Activated CD4-positive, alpha-beta T cell treated with anti-CD3 and anti-CD28 coated beads, Interleukin-2, amount 50 U/mL, for 1 hour (primary cell): ENCODE data around the gene MYBPC3.
A peak's percentile ranks its signal among the peaks of the same experiment; 100 is the strongest.

Experiments used
- DNase-seq: peaks from one replicate; pipeline ENCODE4 v3.0.0-alpha.2; 2020

MYBPC3 gene

DNA sequence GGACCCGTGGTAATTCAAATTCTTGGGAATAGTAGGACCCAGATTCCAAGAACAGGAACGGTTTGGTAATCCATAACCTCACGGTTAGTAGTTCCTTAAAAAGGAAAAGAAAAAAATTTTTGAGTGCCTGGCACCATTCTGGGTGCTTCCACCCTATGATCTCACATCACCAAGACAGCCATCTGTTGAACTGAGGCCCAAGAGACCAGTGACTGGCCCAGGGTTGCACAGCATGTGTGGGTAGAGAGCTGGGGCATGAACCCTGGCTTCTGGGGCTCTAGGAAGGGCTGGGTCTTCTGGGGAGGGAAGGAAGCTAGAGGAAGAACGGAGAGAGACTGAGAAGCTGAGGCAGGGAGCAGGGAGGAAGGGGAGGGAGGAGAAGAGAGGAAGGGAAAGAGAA, 30.6 kb upstream of the MYBPC3 start:
- no peak for DNase-seq

DNA sequence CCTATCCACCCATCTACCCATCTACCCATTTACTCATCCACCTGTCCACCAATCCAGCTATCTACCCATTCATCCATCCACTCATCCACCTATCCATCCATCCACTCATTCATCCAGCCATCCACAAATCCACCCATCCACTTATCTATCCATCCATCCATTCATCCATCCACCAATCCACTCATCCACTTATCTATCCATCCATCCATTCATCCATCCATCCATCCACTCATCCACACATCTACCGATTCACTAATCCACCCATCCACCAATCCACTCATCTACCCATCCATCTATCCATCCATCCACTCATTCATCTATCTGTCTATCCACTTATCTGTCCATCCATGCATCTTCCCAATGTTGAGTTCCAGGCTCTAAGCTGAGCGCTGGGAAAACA, 27.6 kb upstream of the MYBPC3 start:
- no peak for DNase-seq

DNA sequence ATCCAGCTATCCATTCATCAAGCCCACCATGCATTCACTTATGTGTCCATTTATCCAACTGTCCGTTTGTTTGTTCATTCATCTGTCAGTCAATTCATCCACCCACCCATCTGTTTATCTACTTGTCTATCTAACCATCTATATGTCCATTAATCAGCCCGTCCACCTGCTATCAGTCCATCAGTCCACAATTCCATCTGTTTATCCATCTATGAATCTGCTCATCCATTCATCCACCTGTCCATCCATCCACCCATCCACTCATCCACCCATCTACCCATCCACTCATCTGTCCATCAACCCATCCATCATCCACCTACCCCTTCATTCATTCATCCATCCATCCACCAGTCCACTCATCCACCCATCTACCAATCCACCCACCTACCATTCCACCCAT, 26.8 kb upstream of the MYBPC3 start:
- no peak for DNase-seq

DNA sequence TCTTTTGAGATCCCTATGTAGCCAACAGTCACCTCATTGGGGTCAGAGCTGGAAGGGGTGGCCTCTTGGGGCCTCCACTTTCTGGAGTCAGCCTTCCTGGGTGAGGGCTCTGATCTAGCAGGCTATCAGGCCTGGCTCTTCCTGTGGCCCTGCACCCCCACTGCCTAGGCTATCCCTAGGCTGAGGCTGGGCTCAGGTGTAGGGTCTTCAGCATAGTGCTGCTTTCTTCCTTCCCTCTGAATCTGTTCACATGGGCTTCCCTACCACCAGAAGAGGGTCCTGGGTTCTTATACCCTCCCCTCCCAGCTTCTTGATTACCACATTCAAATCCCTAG, 26.3 kb upstream of the MYBPC3 start:
- no peak for DNase-seq

DNA sequence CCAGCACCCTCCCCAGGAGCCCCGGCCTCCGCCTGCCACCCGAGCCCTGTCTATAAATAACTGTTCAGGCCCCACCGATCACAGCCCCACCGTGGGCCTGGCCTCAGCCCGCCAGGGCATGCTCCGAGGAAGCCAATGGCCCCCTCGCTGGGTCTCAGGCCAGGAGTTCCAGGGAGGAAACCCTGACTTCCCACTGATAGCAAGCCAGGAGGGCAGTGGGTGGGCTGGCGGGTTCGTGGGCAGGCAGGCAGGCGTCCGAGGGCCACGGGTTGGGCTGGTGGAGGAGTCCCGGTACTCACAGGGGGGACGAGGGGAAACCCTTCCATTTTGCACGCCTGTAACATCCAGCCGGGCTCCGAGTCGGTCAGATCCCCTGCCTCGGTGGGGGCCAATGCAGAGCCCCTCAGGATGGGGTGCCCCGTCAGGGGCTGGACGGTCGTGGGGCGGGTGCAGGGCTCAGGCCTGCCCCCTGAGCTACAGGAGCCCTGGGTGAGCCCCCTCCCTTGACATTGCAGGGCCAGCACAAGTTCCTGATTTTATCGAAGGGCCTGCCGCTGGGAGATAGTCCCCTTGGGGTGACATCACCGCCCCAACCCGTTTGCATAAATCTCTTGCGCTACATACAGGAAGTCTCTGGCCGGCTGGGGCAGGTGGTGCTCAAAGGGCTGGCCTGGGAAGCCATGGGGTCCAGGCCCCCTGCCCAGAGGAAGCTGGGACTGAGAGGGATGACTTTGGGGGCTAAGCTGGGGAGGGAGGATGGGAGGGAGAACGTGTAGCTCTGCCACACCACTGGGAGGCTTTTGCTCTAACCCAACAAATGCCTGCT, 25.7 kb upstream of the MYBPC3 start, which contains the start of gene SPI1:
TSS of gene SPI1 (minus strand) at position 538 of the 826 bp plus-strand sequence. CDS start at position 344, 194 bp downstream.
- no peak for DNase-seq

DNA sequence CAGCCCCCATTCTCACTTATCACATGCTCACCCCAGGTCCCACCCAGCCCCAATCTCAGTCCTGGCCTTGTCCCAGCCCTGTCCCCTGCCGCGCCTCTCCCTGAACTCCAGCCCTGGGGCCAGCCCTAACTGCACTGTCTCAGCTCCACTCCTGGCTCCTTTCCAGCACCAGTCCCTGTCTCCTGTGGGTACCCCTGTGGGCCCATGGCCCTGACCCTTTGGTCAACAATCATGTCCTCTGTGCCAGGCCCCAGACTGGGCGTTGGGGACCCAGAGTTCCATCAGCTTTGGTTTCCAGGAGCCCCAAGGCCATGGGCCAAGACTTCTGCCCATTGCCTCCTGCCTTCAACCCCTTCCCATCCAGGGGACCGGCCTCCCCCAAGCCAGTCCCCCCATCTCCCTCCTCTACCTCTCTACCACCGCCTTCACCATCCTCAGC, 25.1 kb upstream of the MYBPC3 start:
- no peak for DNase-seq

DNA sequence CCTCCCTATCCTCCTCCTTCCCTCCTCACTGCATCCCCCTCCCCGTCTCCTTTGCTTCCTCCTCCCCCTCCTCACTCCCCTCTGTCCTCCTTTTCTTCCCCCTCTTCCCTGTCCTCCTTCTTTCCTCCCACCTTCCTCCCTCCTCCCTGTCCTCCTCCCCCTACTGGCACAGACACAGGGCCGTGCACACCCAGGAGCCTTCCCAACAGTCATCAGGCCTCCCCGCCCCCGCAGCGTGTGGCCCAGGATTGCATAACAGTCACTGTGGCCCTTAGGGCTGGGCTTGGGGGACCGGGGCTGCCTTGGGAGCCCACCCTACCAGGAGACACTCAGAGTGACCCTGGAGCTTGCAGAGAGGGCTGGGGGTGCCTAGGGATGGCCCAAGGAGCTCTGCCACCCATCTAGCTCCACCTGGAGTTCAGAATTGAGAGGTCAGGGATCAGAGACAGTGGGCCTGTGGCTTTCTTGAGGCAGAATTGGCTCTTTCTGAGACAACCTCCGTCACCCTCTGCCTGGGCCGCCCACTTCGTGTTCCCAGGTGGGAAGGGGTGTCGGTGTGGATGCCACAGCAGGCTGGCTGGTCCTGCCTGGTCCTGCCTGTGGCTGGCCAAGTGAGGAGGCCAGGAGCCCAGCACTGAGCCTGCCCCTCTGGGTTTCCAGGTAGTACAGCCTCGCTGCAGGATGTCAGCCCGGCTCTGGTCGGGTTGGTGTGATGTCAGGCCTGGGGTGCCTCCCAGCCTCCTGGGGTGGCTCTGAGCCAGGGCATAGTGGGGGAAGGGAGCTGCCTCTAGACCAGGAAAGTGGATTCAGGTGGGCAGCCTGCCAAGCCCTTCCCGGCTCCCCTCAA, 24.2 kb upstream of the MYBPC3 start:
- no peak for DNase-seq

DNA sequence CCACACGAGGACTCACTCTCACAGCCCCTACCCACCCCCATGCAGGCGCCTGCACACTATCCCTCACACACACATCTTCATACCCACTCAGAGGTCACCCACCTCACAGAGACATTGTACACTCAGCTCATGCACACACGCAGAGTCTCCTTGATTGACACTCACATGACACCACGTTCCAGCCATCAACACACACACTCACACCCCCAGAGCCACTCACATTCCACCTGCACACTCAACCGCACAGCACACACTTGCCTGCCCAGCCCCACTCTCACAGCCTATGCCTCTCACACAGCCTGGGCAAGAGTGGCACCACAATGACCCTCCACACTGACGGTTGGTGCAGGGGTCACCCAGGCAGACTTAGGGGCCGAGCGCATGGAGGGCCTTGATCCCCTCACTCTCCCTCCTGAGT, 23.6 kb upstream of the MYBPC3 start:
- DNase-seq, result no peak

DNA sequence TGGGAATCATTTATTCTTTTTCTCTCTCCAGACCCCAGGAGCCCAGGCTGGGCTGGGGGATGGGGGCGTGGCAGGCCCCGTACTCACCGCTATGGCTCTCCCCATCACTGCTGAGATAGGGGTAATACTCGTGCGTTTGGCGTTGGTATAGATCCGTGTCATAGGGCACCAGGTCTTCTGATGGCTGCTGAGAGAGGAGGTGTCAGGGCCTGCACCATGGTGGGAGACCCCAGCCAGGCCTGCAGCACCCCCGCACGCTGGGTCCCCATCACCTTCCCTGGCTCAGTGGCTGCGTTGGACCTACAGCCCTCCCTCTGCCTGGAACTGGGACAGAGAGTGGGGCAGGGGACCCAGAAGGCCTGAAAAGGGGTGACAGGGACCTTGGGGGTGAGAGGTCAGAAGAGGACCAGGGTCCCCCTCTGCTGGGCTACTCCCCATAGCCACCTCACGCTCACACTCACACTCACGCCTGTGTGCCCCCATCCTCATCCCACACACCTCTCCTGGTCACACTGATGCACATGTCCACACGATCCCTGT, 23.1 kb upstream of the MYBPC3 start:
- no peak for DNase-seq

DNA sequence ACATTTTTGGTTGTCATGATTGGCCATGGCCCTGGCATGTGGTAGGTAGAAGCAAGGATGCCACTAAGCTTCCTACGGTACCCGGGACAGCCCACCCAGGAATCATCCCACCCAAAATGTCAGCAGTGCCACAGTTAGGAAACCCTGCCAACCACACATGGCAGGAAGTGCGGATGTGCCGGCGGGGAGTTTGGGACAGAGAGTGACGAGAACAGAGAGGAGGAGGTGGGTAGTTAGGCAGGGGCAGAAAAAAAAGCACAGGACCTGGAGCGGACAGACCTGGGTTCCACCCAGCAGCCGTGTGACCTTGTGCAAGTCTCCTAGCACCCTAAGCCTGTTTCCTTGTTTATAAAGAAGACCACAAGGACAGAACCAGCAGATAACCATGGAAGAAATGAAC, 22.5 kb upstream of the MYBPC3 start:
- no peak for DNase-seq

DNA sequence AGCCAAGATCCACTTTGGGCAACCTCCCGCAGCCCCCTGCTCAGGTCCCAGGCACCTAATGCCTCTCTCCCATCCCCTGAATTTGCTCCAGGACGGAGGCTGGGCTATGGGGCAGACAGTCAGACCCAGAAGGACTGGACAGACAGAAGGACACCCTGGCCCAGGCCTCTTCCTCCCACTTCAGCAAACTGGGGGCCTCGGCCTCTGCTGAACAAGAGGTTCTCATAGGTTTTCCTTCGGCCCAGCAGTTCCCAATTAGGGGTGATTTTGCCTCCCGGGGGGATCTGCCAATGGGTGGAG, 22.2 kb upstream of the MYBPC3 start:
- no peak for DNase-seq

DNA sequence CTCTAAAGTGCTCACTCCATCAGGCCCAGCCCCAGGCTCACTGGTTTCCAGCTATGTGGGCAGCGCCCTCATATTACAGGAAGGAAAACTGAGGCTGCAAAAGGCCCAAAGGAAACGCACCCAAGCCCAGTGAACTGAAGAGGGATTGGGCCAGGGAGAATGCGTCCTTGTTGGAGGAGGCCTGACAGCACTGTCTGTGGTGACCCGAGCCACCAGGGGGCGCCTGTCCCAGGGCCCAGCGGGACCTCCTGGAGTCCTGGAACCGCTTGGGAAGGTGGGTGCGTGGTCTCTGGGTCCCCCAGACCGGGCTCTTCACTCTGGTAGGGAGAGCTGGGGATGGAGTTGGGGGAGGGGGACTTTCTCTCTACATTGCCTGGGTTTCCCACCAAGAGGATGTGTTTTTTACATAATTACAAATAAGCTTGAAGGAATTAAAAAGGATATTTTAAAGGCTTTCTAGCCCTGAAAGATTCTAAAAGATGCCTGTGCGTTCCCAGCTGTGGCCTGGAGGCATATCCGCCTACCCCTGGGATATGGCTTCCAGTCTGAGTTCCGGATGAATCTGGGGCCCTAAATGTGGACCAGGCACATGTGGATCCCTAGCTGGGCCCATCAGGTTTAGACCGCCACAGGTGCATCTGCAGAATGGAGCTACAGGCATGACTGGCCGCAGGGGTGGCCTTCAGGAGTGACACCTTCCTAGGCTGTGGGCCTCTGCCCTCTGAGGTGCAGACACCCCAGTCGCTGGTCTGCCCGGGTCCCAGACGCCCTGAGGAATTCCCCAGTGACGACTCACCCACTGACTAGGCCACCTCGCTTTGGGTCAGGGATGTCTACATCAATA, 21.6 kb upstream of the MYBPC3 start:
- peak; percentile 86 for DNase-seq

DNA sequence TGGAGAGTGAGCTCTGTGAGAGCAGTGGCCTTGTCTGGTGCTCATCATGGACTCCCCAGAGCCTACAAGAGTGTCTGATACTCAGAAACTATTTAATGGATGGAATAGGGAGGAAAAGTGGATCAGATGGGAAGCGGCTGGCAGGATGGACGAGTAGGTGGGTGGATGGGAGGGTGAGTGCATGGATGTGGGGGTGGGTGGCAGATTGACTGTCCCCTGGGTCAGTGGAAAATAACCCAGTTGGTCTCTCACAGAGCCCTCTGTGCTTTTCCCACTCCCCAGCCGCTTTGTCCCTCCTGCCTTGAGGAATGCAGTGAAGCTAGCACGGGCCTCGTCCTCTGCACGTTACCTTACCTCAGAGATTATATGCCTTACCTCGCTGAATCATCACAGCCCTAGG, 19.9 kb upstream of the MYBPC3 start:
- no peak for DNase-seq

DNA sequence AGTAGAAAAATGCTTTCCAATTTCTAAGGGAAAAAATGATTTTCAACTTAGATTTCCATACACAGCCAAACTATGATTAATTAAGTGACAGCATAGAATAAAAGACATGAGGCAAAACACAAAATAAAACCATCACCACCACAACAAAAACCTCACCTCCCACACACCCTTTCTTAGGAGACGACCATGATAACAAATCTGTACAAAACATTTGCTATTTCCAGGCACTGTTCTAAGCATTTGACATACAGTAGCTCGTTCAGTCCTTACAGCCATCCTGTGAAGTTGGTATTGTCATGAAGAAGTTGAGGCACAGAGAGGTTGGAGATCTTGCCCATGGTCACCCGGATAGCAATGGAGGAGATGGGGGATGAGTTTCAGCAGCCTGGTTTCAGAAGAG, 17.2 kb upstream of the MYBPC3 start:
- DNase-seq, result no peak

DNA sequence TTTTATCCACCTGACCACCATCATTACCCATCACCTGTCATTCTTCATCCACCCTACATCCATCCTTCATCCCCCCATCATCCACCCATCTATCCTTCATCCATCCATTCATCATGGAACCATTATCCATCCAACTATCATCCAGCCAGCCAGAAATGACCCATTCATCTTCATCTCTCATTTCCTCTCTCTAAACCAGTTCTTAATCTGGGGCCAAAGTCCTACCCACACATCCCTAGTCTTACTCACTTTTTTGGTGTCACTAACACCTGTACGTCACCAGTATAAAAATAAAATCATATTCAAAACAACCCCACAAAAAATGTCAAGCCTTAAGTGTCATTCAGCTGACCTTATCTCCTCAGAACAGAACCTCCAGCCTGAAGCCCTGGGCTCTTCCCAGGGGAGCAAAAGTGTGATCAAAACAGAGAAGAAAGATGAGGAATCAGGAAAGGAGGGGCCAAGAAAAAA, 13.6 kb upstream of the MYBPC3 start:
- no peak for DNase-seq

DNA sequence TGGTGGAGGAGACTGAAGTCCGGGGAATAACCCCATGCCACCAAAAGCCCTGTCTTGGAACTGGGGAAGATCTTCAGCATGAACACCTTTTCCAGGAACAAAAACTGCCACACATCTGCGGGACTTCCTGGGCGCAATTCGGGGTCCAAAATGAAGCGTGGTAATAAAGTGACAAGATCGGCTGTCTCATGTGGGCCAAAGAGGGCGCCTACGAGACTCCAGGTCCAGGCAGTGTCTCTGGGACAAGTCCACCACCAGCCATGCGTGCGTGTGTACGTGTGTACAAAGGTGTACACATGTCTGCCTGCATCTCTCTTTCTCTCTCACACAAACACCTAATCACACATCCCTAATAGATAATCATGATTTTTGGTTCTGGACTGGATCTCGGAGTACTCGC, 8.9 kb upstream of the MYBPC3 start:
- DNase-seq, result no peak

DNA sequence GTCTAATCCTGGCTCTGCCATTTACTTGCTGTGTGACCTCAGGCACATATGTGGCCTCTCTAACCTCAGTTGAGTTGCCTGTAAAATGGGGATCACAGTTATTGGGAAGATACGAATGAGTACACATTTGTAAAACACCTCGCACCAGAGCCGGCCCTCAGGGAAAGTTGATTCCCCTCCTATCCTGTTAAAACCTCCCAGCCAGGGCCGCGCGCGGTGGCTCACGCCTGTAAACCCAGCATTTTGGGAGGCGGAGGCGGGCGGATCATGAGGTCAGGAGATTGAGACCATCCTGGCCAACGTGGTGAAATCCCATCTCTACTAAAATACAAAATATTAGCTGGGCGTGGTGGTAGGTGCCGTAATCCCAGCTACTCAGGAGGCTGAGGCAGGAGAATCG, 7.8 kb upstream of the MYBPC3 start:
- DNase-seq, result no peak

DNA sequence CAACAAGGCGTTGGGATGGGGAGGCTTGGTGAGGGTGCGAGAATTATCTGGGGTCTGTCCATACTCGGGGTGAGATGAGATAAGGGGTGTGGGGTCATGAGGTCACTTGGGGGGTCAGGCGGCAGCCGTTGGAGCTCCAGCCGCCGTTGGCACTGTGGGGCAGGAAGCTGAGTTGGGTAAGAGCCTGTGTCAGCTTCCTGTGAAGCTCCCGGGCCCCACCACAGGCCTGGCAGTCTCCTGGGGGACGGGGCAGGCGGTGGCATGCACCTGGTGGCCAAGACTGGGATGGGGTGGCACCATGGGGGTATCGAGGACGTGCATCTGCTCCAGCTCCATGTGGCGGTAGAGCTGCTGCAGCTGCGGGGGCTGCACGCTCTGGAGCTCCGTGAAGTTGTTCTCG, 7.1 kb upstream of the MYBPC3 start:
- DNase-seq, result no peak

DNA sequence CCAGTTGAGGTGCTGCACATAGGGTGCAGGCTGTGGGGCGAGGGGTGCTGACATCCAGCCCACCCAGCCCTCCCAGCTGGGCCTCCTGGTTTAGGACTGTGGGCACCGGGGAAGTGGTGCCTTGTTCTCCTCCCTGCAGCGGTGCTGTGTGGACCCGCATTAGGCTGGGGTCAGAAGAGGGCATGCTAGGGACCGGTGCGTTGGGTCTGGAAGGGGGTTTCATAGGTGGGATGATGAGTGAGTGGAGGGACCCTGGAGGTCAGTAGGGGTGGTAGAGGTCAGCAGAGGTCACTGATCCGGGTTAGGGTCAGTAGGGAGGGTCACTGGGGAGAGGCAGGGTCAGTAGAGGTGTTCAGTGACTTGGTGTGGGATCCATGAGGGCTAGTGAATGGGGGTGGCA, 6.7 kb upstream of the MYBPC3 start:
- no peak for DNase-seq

DNA sequence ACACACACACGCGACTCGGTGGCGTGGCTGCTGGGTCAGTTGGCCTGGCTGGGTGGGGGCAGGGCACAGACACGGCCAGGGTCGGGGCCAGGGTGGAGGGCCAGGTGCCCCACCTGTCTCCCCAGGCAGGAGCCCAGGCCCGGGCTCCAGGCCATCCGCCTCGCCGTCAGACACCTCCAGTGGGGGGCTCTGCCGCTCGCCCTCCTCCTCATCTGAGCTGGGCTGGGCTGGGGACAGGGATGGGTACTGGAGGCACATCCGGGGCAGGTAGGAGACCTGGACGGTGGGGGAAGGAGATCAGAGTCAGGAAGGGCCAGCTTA, 6.2 kb upstream of the MYBPC3 start:
- DNase-seq, result no peak

DNA sequence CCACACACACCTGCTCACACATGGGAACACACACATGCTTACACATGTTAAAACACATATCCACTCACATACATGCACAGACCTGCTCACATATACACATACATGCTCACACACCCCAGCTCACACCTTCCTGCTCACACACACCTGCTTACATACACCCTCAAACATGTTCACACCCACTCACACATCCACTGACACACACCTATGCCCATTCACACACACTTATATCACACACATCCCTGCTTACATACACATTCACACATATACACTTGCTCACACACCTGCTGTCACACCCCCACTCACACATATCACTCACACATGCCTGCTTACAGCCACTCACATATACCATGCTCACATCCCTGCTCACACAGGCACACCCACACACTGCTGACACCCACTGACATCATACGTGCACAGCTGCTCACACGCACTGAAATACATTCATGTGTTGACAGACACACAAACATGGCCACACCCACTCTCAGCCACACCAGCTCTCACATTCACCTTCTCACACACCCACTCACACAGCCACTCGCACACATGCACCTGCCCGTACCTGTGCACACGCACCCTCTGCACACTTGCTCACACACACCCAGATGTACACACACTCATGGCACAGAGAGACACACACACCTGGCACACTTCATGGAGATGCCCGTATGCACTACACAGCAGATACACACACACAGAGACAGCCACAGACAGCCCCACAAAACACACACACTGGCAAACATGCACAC, 5.7 kb upstream of the MYBPC3 start:
- DNase-seq, result no peak

DNA sequence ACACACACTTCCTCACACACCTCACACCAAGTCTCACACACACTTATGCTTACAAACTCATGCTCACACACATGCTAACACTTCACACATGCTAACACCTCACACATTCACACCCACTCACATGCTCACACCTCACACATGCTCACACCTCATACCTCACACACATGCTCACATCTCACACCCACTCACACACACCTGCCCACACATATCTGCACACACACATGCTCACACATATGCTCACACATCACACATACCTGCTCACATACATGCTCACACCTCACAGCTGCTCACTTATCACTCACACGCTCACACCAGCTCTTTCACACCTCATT, 4.5 kb upstream of the MYBPC3 start:
- no peak for DNase-seq
